Esophagus muscularis mucosa (tissue), 4 donors: ENCODE data around the gene PLCG1. TPM values are rescaled to one million over a fixed set of nuclear protein-coding genes. Genes with fewer than 3 reads are reported as not detected.
A peak's percentile ranks its signal among the peaks of the same experiment; 100 is the strongest.

Source experiments
- DNase-seq: peaks from one replicate; pipeline ENCODE4 v3.0.0-alpha.2; 2017; ENCODE audit errors: extremely low spot score
- H3K27ac ChIP-seq, 4 donors: fragments of 200-600 bp; sonication (generic); replicated peaks in 1 of 4; 1 replicate in 3 of 4; 2 replicates in 1 of 4; pipeline ENCODE4 v1.5.1; 2016 to 2019; ENCODE audit warnings: mild to moderate bottlenecking in 1 of 4
- H3K27me3 ChIP-seq, 4 donors: fragments of 200-600 bp; sonication (generic); one replicate each; pipeline versions ENCODE4 v1.5.1 to v1.6.0; 2016 to 2019
- H3K36me3 ChIP-seq, 4 donors: fragments of 200-600 bp; sonication (generic); one replicate each; pipeline ENCODE4 v1.5.1; 2016 to 2019
- H3K4me1 ChIP-seq, 4 donors: fragments of 200-600 bp; sonication (generic); one replicate each; pipeline ENCODE4 v1.5.1; 2016 to 2019
- H3K4me3 ChIP-seq, 4 donors: fragments of 200-600 bp; sonication (generic); 1 replicate in 2 of 4; 2 replicates in 2 of 4; pipeline ENCODE4 v1.5.1; 2016 to 2019; ENCODE audit warnings: mild to moderate bottlenecking in 4 of 4, moderate library complexity in 1 of 4
- H3K9me3 ChIP-seq, 4 donors: fragments of 200-600 bp; sonication (generic); 1 replicate in 3 of 4; 2 replicates in 1 of 4; pipeline ENCODE4 v1.5.1; 2016 to 2019
- EP300 ChIP-seq: sonication (generic); formaldehyde crosslinking; IDR thresholded peaks from one replicate; pipeline ENCODE4 v1.6.1; 2017; ENCODE audit warnings: antibody characterized with exemption
- POLR2A ChIP-seq: fragments of 450-650 bp; IDR thresholded peaks from one replicate; pipeline ENCODE4 v1.6.1; 2017; ENCODE audit warnings: antibody characterized with exemption, moderate library complexity, mild to moderate bottlenecking, low read depth
- POLR2AphosphoS5 ChIP-seq, 2 donors: sonication (generic); formaldehyde crosslinking; IDR thresholded peaks; one replicate each; pipeline ENCODE4 v1.6.1; 2017; ENCODE audit warnings: antibody characterized with exemption in 2 of 2
- WGBS: methylation state at CpG from one replicate; pipeline ENCODE4 v1.1.5; 2018; 5-methylcytosine and 5-hydroxymethylcytosine counted together
- intact Hi-C: fragments of 100-400 bp; cut with DNase I; formaldehyde crosslinking; loops from one replicate; pipeline ENCODE4 v1.15.1; 2023
- total RNA-seq, 4 donors: library from RNA; depleted of rRNA; stranded (reverse); fragments of >200 nt; gene quantifications; one replicate each; pipeline versions ENCODE4 v1.1.0 to v1.2.1, GENCODE V29; 2016
- TF ChIP-seq, protein P1 (sequence below), 3 experiments: fragments of 200-600 bp in 2 of 3; fragments of 450-650 bp in 1 of 3; sonication (generic) in 2 of 3; IDR thresholded peaks; one replicate each; pipeline ENCODE4 v1.5.1; 2017 to 2019; ENCODE audit warnings: antibody characterized with exemption in 3 of 3, mild to moderate bottlenecking in 2 of 3, moderate library complexity in 1 of 3

PLCG1 gene
- total RNA-seq, 4 donors from 2014 or later: 68.4 to 119 (median 82.5) TPM

- 56% methylated on average over 11 of the region's 12 CpGs for WGBS
- peaks cover 0 to 6% (median 3%) of the 10 kb centered on the region in 4 donors for H3K36me3 ChIP-seq
- H3K9me3 ChIP-seq: no peaks in the 10 kb centered on the region
- H3K4me3 ChIP-seq: no peak overlapping the region
- no peak for DNase-seq
- H3K27ac ChIP-seq: peak overlapping the region; percentile 32 to 72 (median 49)
- no peaks in the 10 kb centered on the region for H3K27me3 ChIP-seq
- H3K4me1 ChIP-seq: peaks cover 97 to 100% (median 98%) of the 10 kb centered on the region in 4 donors
- intact Hi-C loops: loop anchor here (10.0 kb wide), 1 partner anchor 259 kb away; no protein-coding TSS in a partner anchor
- peak; percentile 25 to 31 for TF ChIP-seq POLR2AphosphoS5 (IDR thresholded peaks at IDR 0.05)
- no peak for TF ChIP-seq EP300
These were observed 8.7 kb downstream of the PLCG1 start for GRCh38 chr20:41145821-41146620.

DNA sequence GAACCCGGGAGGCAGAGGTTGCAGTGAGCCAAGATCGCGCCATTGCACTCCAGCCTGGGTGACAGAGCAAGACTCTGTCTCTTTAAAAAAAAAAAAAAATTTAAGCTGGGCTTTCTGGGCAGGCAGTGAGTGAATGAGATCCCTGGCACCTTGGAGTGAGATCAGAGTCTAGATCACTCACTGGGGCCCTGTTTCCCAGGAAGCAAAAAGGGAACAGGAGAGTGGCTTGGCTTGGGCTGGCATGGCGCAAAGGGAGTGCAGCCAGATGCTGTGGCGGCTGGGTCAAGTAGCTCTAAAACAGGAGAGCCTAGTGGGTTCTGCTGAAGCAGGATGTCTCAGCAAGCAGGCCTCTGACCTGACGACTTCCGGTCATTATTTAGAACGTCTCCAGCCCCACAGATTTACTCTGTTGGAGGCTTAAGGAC lies 10.4 kb downstream of the PLCG1 start:
- Histone ChIP-seq H3K27me3 (no peaks in the 10 kb centered on the region), H3K27ac (peak overlapping the region; percentile 32 to 72 (median 38)), H3K4me3 (no peak overlapping the region), H3K4me1 (peaks cover 97 to 99% (median 98%) of the 10 kb centered on the region in 4 donors), H3K9me3 (no peaks in the 10 kb centered on the region), H3K36me3 (peaks cover 0 to 6% (median 3%) of the 10 kb centered on the region in 4 donors)
- intact Hi-C loops: loop anchor here (10.0 kb wide), 1 partner anchor 257 kb away; no protein-coding TSS in a partner anchor
- 68% methylated on average over 8 of the region's 8 CpGs for WGBS
- no peak for DNase-seq
- TF ChIP-seq POLR2A (no peak), EP300 (no peak), POLR2AphosphoS5 (IDR thresholded peaks at IDR 0.05) (no peak)
- TF ChIP-seq, protein P1, sequence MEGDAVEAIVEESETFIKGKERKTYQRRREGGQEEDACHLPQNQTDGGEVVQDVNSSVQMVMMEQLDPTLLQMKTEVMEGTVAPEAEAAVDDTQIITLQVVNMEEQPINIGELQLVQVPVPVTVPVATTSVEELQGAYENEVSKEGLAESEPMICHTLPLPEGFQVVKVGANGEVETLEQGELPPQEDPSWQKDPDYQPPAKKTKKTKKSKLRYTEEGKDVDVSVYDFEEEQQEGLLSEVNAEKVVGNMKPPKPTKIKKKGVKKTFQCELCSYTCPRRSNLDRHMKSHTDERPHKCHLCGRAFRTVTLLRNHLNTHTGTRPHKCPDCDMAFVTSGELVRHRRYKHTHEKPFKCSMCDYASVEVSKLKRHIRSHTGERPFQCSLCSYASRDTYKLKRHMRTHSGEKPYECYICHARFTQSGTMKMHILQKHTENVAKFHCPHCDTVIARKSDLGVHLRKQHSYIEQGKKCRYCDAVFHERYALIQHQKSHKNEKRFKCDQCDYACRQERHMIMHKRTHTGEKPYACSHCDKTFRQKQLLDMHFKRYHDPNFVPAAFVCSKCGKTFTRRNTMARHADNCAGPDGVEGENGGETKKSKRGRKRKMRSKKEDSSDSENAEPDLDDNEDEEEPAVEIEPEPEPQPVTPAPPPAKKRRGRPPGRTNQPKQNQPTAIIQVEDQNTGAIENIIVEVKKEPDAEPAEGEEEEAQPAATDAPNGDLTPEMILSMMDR (IDR thresholded peaks at IDR 0.05): no peak

GRCh38 chr20:41148942-41149341 lies 11.6 kb downstream of the PLCG1 start:
- Histone ChIP-seq H3K27ac (no peak overlapping the region), H3K36me3 (peaks cover 0 to 6% (median 3%) of the 10 kb centered on the region in 4 donors), H3K4me1 (peaks cover 96 to 100% (median 97%) of the 10 kb centered on the region in 4 donors), H3K27me3 (no peaks in the 10 kb centered on the region), H3K9me3 (no peaks in the 10 kb centered on the region), H3K4me3 (no peak overlapping the region)
- intact Hi-C loops: loop anchor here (10.0 kb wide), 1 partner anchor 256 kb away; no protein-coding TSS in a partner anchor
- DNase-seq: no peak
- WGBS: 86% methylated on average over 5 of the region's 5 CpGs
- TF ChIP-seq POLR2A (no peak), EP300 (no peak), POLR2AphosphoS5 (IDR thresholded peaks at IDR 0.05) (no peak)
- TF ChIP-seq, protein P1 (IDR thresholded peaks at IDR 0.05): no peak

DNA sequence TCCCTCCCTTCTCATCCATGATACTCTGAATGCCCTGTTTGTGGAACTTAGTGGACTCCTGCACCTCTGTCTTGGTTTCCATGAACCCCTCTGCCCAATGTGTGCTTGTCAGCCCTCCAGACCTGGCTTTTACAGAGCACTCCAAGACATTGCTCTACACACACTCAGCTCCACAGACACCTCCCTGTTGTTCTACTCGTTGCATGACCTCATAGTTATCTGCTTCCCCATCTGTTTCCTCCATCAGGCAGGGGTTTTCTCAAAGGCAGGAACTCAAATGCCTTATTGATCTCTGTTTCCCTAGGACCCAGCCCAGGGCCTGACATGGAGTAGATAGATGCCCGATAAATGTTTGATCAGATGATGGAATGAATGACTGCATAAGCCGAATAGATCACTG lies 13.3 kb downstream of the PLCG1 start:
- Histone ChIP-seq H3K27ac (peak overlapping the region; percentile 17 to 43 (median 36)), H3K27me3 (no peaks in the 10 kb centered on the region), H3K4me1 (peaks cover 96 to 100% (median 97%) of the 10 kb centered on the region in 4 donors), H3K4me3 (no peak overlapping the region), H3K9me3 (no peaks in the 10 kb centered on the region), H3K36me3 (no peaks in the 10 kb centered on the region)
- WGBS: 49% methylated on average over 3 of the region's 3 CpGs
- DNase-seq: no peak
- TF ChIP-seq, protein P1 (IDR thresholded peaks at IDR 0.05): no peak
- TF ChIP-seq EP300: no peak
- peak; percentile 15 to 47 for TF ChIP-seq POLR2AphosphoS5 (IDR thresholded peaks at IDR 0.05)
- no peak for TF ChIP-seq POLR2A
- intact Hi-C loops: no loop called here

DNA sequence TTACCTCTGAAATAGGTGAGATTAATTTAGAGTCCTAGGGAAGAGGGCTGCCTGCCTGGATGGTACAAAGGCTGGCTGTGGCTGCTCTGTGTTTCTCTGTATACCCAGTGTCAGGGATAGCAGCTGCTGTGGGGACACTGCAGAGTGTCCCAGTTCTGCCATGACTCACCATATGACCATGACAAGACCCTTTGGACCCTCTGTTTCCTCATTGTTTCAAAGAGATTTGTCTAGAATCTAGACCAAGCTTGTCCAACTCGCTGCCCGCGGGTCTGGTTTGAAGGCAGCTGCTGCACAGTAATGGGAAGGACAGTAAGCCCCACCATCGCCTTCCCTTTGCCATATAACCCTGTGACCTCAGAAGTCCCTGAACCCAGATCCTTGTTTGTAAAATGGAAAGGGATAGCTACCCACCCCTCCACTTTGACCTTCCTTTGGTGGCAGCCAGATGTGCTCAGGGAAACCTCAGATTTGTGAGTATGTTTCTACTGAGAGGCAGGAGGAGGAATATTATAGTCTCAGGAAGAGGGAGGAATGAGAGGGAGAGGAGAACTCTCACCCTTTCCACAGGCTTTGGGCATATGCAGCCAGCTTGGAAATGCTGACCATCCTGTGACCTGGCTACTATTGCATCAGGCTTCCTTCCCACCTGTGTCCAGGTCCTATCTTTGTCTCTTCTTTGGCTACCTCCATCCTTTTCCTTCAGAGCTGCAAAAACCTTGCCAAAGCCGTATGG lies 14.0 kb downstream of the PLCG1 start:
- Histone ChIP-seq H3K9me3 (no peaks in the 10 kb centered on the region), H3K4me1 (peaks cover 96 to 100% (median 97%) of the 10 kb centered on the region in 4 donors), H3K27me3 (no peaks in the 10 kb centered on the region), H3K27ac (peak overlapping the region; percentile 17 to 43 (median 36)), H3K4me3 (no peak overlapping the region), H3K36me3 (no peaks in the 10 kb centered on the region)
- TF ChIP-seq EP300: no peak
- no peak for TF ChIP-seq POLR2AphosphoS5 (IDR thresholded peaks at IDR 0.05)
- TF ChIP-seq, protein P1 (IDR thresholded peaks at IDR 0.05): no peak
- no peak for TF ChIP-seq POLR2A
- intact Hi-C loops: no loop called here
- no peak for DNase-seq
- WGBS: 95% methylated on average over 5 of the region's 5 CpGs
